Jurkat, Clone E6-1 (cell line): ENCODE data around the gene WDR73. TPM values are rescaled to one million over a fixed set of nuclear protein-coding genes. Genes with fewer than 3 reads are reported as not detected.
"Not testable (repeated sequence)": the region's sequence is repeated elsewhere in the genome, so short reads cannot be mapped to it uniquely, and the experiment has no call there.

ENCODE experiments used
- DNase-seq: peaks from one replicate; pipeline ENCODE4 v3.0.0-alpha.2; 2011; ENCODE audit warnings: low read depth, low spot score
- H3K4me3 ChIP-seq: 2 replicates; pipeline ENCODE4 v1.5.1; 2011; ENCODE audit warnings: mild to moderate bottlenecking, low read length, control low read depth, moderate library complexity
- polyA plus RNA-seq: library from polyadenylated mRNA; unstranded; fragments of >200 nt; gene quantifications from one replicate; pipeline ENCODE4 v1.2.1, GENCODE V29; 2012; ENCODE audit warnings: missing spikeins; ENCODE audit not compliant: insufficient read length, insufficient read depth

Gene WDR73
- 23.0 TPM for polyA plus RNA-seq

DNA sequence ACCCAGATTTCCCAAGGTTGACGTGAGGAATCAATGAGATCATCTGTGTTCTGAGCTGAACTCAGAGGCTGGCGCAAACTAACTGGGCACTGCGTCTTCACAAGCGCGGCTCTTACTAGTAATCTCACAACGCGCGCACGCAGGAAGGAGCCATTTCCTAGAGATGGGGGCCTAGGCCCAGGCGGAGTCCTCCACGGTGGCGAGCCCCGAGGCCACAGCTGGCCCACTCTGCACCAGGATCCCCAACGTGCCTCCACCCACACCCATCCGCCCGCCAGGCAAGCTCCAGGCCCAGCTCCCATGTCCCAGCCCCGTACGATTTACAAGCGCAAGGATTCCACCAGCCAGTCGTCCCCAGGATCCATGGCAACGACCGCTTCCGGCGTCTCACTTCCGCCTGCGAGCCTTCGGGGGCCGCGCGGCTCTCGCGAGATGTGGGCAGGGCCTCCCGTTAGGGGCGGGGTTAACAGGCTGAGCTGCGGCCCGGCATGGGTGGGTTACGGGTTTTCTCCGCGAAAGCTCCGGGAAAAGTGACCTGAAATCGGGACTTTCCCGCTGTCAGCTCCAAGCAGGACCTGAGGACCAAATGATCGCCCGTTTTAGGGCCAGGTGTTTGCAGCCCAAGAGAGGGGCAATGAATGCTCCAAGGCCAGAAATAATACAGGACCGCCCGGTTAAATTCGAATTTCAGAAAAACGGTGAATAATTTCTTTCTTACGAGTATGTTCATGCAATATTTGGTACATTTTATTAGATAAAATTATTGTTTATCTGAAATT is at the start of gene WDR73:
Gene WDR73 (minus strand): TSS at position 374 of the 779 bp plus-strand sequence. CDS start 9 bp downstream, at position 365.
- DNase-seq: peak; percentile 89
- H3K4me3 ChIP-seq: peak within 1 kb of the TSS; percentile 98

DNA sequence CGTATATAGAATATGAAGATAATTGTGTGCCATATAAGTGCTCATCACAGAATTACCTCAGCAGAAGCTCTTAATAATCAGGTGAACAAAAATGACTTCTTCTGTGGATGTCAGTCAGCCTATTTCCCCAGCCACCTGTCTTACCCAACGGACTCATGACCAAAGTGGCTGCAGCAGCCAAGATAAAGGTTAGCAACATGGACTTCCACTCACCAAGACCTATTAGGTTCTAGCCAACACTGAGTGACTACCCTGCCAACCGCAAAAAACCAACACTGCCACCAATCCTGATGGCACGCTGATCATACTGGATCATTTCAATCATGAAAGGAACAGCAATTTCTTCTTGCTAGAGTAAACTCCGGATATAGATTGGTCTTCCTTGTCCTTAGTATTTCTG is 49.7 kb upstream of the WDR73 start:
- no peak overlapping the region for H3K4me3 ChIP-seq
- DNase-seq: no peak

DNA sequence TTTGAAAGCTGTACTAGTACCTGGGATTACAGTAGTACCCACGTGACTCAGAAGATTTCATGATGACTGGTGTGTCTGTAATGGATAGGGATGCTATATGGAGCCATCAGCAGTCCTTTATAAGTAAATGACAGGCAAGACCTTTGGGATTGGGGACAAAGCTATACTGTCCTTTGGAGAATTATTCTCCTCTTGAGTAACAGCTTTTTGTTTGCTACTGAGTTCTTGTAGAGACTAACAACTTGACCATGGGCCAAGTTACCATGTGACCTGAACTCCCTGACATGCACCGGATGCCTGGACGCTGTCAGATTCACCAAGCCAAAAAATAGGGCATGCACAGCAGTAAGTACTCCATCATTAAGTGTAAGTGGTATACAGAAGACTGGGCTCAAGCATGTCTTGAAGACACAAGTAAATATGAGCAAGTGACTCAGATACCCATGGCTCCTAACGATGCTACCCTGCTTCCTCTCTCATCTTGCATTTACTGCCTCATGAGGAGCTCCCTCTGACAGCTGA is 48.9 kb upstream of the WDR73 start:
- H3K4me3 ChIP-seq: no peak overlapping the region
- DNase-seq: no peak

DNA sequence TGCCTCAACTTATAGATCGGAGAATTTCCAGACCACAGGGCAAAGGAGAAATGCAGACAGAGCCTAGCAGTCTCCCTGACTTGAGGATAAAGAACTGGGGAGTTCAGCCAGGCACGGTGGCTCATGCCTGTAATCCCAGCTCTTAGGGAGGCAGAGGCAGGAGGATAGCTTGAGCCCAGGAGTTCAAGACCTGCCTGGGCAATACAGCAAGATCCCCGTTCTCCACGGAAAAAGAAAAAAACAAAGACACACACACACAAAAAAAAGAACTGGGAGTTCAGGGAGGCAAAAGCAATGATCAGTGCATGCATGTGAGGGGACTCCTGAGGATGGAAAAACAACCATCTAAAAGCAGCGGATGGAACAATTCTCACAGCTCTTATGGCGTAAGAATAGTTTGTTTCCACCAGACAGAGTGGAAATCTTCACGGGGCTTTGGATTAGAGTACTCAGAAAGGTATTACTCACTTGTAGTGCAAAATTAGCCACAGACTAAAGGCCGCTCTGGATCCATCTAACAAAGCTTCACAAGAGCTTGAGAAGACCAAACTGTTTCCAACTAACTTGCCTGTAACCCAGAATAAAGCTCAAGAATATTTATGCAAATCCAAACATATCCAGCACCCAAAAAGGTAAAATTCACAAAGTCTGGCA is 45.6 kb upstream of the WDR73 start:
- DNase-seq: no peak
- H3K4me3 ChIP-seq: no peak overlapping the region

DNA sequence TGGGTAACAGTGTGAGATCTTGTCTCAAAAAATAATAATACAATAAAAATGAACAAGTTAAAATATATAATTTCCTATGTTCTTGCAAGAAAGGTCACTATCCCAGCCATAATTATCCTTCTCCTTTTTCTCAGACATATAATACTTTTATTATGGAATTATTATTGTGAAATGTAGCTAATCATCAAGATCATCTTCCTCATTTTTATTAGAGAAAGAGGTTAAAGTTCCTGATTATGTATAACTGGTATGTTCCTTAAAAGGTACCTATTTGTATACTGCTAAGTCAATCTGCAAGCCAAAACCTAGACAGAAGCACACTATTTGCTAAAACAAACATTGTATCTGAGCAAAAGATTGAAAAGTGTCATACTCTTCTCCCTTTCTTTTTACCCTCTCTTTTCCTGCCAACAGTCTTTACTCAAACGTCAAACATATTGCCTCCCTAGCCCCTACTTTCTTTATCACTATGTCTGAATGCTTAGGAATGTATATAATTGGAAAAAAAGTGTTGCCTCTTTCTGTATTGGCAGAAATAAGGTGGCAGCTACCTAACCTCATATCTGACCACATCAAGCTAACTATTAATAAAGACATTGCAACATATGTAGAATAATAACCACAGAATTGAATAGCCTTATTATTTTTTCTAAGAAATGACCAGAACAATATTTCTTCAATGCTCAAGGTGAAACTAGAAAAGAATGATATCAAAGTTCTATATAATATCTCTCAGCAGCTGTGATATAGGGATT is 43.3 kb upstream of the WDR73 start:
- no peak overlapping the region for H3K4me3 ChIP-seq
- DNase-seq: no peak

DNA sequence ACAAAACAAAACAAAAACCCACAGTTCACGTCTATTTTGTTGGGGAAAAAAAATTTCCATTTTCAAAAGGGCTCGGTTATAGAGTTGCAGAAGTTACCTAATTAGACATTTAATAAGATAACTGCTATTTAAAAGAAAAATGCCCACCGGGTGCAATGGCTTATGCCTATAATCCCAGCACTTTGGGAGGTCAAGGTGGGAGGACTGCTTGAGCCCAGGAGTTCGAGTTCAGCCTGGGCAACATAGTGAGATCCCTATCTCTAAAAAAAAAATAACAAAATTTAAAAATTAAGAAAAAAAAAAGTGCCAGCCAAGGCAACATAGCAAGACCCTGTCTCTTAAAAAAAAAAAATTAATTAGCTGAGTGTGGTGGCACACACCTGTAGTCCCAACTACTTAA is 42.7 kb upstream of the WDR73 start:
- no peak overlapping the region for H3K4me3 ChIP-seq
- DNase-seq: no peak

DNA sequence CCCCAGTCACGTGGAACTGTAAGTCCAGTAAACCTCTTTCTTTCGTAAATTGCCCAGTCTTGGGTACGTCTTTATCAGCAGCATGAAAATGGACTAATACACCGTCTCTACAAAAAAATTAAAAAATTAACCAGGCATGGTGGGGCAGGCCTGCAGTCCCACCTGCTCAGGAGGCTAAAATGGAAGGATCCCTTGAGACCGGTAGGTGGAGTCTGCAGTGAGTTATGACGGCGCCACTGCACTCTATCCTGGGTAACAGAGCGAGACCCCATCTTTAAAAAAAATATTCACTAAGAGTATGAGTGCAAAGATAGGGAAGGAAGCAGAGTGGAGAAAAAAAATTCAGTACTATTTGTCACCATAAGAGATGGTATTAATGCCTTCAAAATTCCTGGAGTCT is 36.3 kb upstream of the WDR73 start:
- no peak overlapping the region for H3K4me3 ChIP-seq
- no peak for DNase-seq

DNA sequence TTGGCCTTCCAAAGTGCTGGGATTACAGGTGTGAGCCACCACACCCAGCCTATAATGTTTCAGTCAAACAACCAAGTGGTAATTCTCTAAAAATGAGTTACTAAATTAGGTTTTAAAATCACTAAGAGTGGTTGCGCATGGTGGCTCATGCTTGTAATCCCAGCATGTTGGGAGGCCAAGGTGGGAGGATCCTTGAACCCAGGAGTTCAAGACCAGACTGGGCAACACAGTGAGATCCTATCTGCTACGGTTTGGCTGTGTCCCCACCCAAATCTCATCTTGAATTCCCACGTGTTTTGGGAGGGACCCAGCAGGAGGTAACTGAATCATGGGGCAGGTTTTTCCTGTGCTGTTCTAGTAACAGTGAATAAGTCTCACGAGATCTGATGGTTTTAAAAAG is 35.8 kb upstream of the WDR73 start:
- no peak overlapping the region for H3K4me3 ChIP-seq

DNA sequence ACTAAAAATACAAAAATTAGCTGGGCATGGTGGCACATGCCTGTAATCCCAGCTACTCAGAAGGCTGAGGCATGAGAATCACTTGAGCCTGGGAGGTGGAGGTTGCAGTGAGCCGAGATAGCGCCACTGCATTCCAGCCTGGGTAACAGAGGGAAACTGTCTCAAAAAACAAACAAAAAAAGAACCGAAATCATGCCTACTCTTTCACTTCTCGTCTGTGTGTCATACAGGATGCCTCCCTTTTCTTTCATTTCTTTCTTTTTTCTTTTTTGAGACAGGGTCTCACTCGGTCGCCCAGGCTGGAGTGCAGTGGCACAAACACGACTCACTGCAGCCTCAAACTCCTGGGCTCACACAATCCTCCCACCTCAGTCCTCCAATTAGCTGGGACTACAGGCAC is 32.4 kb upstream of the WDR73 start:
- H3K4me3 ChIP-seq: not testable (repeated sequence)

More for the DNA sequence above, 35.8 kb upstream of the WDR73 start:
- DNase-seq: no peak

DNA sequence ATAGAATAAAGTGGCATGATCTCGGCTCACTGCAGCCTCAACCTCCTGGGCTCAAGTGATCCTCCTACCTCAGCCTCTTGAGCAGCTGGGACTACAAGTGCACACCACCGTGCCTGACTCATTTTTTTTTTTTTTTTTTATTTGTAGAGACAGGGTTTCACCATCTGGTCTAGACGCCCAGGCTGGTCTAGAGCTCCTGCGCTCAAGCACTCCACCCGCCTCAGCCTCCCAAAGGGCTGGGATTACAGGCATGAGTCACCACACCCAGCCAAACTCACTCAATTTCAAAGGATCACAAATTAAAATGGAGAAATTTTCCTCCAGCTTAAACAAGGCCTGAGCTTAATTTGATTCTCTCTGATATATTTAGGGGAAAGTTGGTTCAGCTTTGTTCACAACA is 31.2 kb upstream of the WDR73 start:
- H3K4me3 ChIP-seq: no peak overlapping the region
- DNase-seq: no peak

More for the DNA sequence above, 32.4 kb upstream of the WDR73 start:
- not testable (repeated sequence) for DNase-seq

DNA sequence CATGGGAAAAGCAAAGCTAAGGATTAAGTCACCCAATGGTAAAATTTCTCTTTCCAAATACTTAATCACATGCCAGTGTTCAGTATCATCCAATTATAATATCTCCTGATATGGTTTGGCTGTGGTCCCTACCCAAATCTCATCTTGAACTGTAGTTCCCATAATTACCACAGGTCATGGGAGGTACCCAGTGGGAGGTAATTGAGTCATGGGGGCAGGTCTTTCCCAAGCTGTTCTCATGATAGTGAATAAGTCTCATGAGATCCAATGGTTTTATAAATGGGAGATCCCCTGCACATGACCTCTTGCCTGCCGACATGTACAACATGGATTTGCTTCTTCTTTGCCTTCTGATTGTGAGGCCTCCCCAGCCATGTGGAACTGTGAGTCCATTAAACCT is 30.0 kb upstream of the WDR73 start:
- DNase-seq: no peak
- no peak overlapping the region for H3K4me3 ChIP-seq

DNA sequence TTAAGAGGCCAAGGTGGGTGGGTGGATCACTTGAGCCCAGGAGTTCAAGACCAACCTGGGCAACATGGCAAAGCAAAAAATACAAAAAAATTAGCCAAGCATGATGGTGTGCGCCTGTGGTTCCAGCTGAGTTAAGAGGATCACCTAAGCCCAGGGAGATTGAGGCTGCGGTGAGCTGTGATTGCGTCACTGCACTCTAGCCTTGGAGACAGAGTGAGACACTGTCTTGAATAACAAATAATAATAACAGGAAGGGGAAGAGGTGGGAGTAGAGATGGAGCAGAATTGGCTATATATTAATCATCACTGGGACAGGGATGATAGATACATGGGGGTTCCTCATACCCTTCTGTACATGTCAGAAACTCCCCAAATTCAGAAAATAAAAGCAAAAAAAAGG is 27.7 kb upstream of the WDR73 start:
- no peak for DNase-seq
- no peak overlapping the region for H3K4me3 ChIP-seq

DNA sequence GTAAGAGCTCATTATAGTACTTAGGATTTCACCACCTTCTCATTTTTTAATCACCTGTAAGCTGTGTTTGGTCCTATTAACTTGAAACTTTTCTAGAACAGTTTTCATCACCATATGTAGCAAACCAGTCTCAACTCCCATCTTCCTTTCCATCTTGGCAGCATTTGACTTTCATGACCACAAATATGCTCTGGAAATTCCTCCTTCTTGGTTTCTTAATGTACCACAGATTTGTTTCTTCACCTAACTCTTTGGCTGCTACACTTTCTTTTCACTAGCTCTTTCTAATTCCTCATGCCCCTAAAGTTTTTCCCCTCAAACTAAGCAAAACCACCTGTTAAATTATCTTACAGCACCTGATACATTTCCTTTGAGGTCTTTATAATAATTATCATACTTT is 17.1 kb upstream of the WDR73 start:
- DNase-seq: no peak

DNA sequence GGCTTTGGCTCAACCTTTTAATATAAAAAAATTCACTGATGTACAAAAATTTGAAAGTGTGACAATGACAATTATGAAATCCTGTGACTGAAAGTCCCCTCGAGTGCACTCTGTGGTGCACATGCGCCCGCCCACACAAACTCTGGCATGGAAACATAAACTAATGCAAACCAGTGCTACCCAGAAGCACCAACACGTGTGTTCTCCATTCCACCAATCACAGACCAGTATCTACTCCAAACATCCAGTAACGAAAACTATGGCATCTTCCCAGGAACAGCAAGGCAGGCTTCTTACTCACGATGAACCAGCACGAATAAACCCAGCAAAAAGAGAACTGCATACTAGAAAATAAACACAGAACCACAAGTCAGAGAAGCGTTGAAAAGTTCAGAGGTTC is 15.6 kb upstream of the WDR73 start:
- no peak overlapping the region for H3K4me3 ChIP-seq
- DNase-seq: no peak

More for the DNA sequence above, 17.1 kb upstream of the WDR73 start:
- H3K4me3 ChIP-seq: no peak overlapping the region

DNA sequence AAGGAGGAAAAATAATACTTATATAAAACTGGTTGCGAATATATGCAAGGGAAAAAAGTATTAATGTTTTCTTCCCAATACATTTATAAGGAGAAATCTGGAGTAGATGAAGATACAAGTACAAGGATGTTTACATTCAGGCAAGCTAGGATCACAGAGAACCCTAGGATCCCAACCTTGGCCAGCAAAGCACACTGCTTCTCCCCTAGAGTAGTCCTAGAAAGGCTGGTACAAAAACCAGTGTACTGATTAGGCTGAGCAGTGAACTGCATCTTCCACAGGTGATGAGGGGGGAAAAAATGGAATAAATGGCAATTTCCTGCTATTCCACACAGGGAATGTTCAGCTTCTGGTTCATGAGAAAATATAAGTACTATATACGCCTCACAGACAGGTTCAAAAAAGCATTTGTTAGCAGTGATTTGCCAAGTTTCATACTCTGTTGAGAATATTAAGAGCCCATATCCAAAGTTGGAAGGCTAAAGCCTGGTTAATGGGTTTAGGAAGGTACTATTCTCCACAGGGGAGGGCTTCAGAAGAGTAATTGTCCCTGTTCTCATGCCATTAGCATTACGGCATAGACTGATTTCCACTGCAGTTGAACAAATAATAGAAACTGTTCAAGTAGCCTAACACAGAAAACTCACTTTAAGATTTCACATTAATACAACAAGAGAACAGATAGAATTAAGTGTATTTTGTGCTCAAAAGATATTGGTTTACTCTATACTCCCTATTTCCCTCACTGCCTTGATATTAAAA is 14.3 kb upstream of the WDR73 start:
- DNase-seq: no peak
- no peak overlapping the region for H3K4me3 ChIP-seq

DNA sequence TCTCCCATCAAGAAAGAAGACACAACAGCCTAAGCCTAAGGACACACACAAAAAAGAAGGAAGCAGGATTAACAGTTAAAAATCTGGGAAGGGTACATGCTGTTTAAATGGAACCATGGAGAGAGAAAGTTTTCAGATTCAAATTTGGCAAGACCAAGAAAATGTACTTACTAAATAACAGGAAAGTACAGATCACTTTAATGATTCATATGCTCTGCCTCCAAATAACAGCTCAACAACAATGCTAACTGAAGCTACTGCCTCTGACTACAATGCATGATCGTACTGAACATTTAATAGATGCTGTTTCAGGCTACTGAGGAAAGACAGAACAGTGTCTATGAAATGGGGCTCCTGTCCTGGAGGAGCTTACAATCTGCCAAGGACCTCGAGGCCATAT is 12.3 kb upstream of the WDR73 start:
- H3K4me3 ChIP-seq: no peak overlapping the region
- no peak for DNase-seq

DNA sequence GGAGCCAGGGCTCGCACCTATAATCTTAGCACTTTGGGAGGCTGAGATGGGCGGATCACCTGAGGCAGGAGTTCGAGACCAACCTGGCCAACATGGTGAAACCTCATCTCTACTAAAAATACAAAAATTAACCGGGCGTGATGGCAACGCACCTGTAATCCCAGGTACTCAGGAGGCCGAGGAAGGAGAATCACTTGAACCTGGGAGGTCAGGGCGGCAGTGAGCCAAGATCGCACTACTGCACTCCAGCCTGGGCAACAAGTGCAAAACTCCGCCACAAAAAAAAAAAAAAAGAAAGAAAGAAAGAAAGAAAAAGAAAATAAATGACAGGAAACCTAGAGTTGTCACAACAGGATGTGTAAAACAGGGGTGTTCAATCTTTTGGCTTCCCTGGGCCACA is 6.9 kb upstream of the WDR73 start:
- no peak for DNase-seq
- no peak overlapping the region for H3K4me3 ChIP-seq

DNA sequence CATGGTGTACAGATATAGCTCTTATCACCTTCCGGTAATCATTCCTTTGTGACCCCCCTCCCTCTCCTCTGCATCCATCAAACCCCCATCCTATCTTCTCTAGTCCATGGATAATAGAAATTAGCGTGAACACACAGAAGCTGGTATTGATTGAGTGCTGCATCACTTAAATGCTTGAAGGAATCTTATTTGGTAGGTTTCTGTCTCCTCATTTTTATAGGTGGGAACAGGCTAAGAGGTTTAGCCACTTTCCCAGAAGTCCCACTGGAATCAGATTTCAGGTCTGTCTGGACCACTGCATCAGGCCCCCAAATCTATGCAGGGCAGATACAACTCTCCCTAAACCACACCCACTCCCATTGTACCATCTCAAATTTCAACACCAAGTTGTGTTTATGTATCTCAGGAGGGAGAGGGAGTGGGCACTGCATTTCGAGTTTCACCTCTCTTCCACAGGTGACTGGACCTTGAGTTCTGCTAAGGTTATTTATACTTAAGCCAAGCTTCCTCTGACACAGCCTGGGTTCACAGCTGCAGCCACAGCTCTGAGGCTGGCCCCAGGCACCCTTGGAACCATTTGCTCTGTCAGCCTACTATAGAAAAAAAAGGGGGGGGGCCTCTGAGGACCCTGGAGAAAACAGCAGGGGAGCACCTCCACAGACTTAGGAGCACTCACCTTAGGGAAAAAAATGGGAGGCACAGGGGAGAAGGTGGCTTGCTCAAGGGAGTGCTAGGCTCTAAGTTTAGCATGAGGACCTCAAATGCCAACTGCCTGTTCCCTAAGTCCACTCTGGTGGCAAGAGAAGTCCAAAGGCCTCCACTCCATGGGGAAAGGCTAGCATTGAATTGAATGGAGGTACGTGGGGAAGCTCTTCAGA is 6.1 kb upstream of the WDR73 start:
- no peak overlapping the region for H3K4me3 ChIP-seq
- no peak for DNase-seq
